ENCODE measurements around the gene LUC7L3.

GRCh38 chr17:50735287-50735686 lies 15.9 kb downstream of the LUC7L3 start:
- TF ChIP-seq, protein P1, sequence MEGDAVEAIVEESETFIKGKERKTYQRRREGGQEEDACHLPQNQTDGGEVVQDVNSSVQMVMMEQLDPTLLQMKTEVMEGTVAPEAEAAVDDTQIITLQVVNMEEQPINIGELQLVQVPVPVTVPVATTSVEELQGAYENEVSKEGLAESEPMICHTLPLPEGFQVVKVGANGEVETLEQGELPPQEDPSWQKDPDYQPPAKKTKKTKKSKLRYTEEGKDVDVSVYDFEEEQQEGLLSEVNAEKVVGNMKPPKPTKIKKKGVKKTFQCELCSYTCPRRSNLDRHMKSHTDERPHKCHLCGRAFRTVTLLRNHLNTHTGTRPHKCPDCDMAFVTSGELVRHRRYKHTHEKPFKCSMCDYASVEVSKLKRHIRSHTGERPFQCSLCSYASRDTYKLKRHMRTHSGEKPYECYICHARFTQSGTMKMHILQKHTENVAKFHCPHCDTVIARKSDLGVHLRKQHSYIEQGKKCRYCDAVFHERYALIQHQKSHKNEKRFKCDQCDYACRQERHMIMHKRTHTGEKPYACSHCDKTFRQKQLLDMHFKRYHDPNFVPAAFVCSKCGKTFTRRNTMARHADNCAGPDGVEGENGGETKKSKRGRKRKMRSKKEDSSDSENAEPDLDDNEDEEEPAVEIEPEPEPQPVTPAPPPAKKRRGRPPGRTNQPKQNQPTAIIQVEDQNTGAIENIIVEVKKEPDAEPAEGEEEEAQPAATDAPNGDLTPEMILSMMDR (IDR thresholded peaks at IDR 0.05; ENCODE audit: low read length) = no peak
- TF ChIP-seq EZH2 (IDR thresholded peaks at IDR 0.05; ENCODE audit: borderline replicate concordance, low read length) = no peak

Data from OCI-LY1 (cell line).